ENCODE results near the gene ZNF598.

DNA sequence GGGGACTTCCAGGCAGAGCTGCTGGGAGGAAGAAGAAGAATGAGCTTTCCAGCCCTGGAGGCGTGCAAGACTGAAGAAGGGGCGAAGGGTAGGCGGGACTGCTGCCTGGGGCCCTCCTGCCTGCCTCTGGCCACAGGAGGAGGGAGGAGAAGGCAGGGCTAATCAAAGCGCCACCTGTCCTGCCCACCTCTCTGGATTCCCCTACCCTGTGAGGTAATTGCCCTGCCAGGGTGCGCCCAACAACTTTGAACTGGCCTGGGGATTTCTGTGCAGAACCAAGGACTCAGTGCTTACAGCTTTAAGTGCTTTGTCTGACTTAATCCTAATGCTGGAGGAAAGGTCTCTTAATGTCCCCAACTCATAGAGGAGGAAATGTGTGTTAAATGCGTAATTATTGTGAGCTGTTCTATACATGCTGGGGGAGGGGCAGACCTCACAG lies 28.2 kb downstream of the ZNF598 start, which contains the start of gene NOXO1:
- TF ChIP-seq POLR2A (IDR thresholded peaks at IDR 0.05) = no peak
- TF ChIP-seq, protein P1, sequence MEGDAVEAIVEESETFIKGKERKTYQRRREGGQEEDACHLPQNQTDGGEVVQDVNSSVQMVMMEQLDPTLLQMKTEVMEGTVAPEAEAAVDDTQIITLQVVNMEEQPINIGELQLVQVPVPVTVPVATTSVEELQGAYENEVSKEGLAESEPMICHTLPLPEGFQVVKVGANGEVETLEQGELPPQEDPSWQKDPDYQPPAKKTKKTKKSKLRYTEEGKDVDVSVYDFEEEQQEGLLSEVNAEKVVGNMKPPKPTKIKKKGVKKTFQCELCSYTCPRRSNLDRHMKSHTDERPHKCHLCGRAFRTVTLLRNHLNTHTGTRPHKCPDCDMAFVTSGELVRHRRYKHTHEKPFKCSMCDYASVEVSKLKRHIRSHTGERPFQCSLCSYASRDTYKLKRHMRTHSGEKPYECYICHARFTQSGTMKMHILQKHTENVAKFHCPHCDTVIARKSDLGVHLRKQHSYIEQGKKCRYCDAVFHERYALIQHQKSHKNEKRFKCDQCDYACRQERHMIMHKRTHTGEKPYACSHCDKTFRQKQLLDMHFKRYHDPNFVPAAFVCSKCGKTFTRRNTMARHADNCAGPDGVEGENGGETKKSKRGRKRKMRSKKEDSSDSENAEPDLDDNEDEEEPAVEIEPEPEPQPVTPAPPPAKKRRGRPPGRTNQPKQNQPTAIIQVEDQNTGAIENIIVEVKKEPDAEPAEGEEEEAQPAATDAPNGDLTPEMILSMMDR (IDR thresholded peaks at IDR 0.05) = no peak
- TF ChIP-seq POLR2AphosphoS5 (IDR thresholded peaks at IDR 0.05) = no peak
- no peak for TF ChIP-seq EP300 (IDR thresholded peaks at IDR 0.05)
